Esophagus squamous epithelium (tissue), 4 donors: ENCODE results near the gene TBL1X.

Source experiments
- POLR2A ChIP-seq, 4 donors: fragments of 450-650 bp; IDR thresholded peaks; one replicate each; pipeline ENCODE4 v1.6.1; 2017; ENCODE audit warnings: antibody characterized with exemption in 4 of 4, mild to moderate bottlenecking in 4 of 4, moderate library complexity in 3 of 4
- TF ChIP-seq, protein P1 (sequence below), 6 experiments: fragments of 450-650 bp in 4 of 6; fragments of 200-600 bp in 2 of 6; sonication (generic) in 2 of 6; IDR thresholded peaks; one replicate each; pipeline ENCODE4 v1.5.1; 2016 to 2019; ENCODE audit warnings: antibody characterized with exemption in 6 of 6, mild to moderate bottlenecking in 4 of 6, moderate library complexity in 4 of 6

DNA sequence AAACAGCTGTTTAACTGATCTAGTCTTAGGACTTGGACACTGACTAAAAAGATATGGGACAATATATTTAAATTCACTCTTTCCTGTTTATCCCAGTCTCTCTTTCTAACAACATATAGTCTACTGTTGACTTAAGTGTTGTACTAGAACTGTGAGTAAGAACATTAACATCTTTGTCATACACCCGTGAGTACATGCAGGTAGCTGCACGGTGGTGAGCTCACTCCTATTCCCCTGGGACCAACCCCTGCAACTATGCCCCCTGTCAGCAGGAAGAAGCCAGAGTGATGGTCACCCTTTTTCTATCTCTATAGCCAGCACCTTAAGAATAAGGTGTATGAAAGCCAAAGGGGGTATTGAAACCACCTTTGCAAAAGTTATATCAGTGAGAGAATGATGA is 17.6 kb downstream of the TBL1X start:
- TF ChIP-seq, protein P1, sequence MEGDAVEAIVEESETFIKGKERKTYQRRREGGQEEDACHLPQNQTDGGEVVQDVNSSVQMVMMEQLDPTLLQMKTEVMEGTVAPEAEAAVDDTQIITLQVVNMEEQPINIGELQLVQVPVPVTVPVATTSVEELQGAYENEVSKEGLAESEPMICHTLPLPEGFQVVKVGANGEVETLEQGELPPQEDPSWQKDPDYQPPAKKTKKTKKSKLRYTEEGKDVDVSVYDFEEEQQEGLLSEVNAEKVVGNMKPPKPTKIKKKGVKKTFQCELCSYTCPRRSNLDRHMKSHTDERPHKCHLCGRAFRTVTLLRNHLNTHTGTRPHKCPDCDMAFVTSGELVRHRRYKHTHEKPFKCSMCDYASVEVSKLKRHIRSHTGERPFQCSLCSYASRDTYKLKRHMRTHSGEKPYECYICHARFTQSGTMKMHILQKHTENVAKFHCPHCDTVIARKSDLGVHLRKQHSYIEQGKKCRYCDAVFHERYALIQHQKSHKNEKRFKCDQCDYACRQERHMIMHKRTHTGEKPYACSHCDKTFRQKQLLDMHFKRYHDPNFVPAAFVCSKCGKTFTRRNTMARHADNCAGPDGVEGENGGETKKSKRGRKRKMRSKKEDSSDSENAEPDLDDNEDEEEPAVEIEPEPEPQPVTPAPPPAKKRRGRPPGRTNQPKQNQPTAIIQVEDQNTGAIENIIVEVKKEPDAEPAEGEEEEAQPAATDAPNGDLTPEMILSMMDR (IDR thresholded peaks at IDR 0.05) = no peak
- no peak for TF ChIP-seq POLR2A (IDR thresholded peaks at IDR 0.05)
